IMR-90 (cell line): ENCODE results near the gene PLXNB1.

Experiments
- BHLHE40 ChIP-seq: fragments of 150-350 bp; IDR thresholded peaks from 2 replicates; pipeline ENCODE4 v1.6.1; 2016; ENCODE audit warnings: mild to moderate bottlenecking, low read depth, low read length
- CTCF ChIP-seq: conservative IDR thresholded peaks from 2 replicates; pipeline ENCODE4 v1.5.1; 2012; ENCODE audit warnings: mild to moderate bottlenecking, low read depth, low read length, improper control_type of control experiment
- FOS ChIP-seq: fragments of 150-350 bp; IDR thresholded peaks from 2 replicates; pipeline ENCODE4 v1.6.1; 2016; ENCODE audit warnings: low read depth, low read length
- POLR2A ChIP-seq: IDR thresholded peaks from 2 replicates; pipeline ENCODE4 v1.6.1; 2012; ENCODE audit warnings: mild to moderate bottlenecking, low read depth, low read length
- RCOR1 ChIP-seq: IDR thresholded peaks from 2 replicates; pipeline ENCODE4 v1.6.1; 2012; ENCODE audit warnings: mild to moderate bottlenecking, low read length, improper control_type of control experiment; ENCODE audit not compliant: insufficient replicate concordance
- RFX5 ChIP-seq: IDR thresholded peaks from 2 replicates; pipeline ENCODE4 v1.8.0; 2012; ENCODE audit warnings: low read depth, mild to moderate bottlenecking, low read length, moderate library complexity
- SMC3 ChIP-seq: fragments of 150-350 bp; IDR thresholded peaks from 2 replicates; pipeline ENCODE4 v1.6.1; 2016; ENCODE audit warnings: low read depth, mild to moderate bottlenecking, antibody characterized with exemption, low read length, moderate library complexity
- USF2 ChIP-seq: fragments of 150-350 bp; IDR thresholded peaks from 2 replicates; pipeline ENCODE4 v1.6.1; 2017; ENCODE audit warnings: mild to moderate bottlenecking, antibody characterized with exemption, low read length, low read depth
- TF ChIP-seq, protein P1 (sequence below): fragments of 150-350 bp; IDR thresholded peaks from 2 replicates; pipeline ENCODE4 v1.6.1; 2016; ENCODE audit warnings: low read depth, mild to moderate bottlenecking, low read length, moderate library complexity, borderline replicate concordance

DNA sequence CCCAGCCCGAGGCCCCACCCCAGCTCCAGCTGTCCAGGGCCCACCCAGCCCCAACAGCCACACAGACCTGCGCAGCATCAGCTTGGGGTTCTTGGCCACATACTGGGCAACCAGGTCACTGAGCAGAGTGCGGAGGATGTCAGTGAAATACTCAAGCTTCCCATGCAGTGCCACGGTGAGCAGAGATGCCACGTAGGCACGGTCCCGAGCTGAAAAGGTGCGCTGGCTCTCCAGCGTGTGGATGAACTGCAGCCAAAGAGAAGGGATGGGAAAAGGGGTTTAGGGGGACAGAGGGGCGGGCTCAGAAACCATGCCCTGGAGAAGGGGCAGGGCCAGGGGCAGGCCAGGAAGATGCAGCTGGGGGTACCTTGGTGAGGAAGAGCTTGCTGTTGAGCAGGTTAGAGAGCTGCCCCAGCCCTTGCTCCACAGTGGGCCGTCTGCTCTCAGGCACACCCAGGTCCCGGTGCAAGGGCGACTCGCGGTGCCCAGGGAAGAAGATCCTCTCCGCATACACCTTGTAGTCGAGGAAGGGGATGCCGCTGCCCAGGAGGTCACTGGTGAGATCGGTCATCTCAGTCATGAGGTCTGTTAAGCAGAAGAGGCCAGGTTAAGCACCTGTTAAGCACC is 17.4 kb downstream of the PLXNB1 start:
- TF ChIP-seq POLR2A = no peak
- no peak for TF ChIP-seq CTCF
- no peak for TF ChIP-seq BHLHE40
- TF ChIP-seq USF2 = no peak
- TF ChIP-seq SMC3 = no peak
- no peak for TF ChIP-seq RFX5
- TF ChIP-seq RCOR1 = no peak
- TF ChIP-seq, protein P1, sequence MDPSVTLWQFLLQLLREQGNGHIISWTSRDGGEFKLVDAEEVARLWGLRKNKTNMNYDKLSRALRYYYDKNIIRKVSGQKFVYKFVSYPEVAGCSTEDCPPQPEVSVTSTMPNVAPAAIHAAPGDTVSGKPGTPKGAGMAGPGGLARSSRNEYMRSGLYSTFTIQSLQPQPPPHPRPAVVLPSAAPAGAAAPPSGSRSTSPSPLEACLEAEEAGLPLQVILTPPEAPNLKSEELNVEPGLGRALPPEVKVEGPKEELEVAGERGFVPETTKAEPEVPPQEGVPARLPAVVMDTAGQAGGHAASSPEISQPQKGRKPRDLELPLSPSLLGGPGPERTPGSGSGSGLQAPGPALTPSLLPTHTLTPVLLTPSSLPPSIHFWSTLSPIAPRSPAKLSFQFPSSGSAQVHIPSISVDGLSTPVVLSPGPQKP = no peak
- TF ChIP-seq FOS = no peak
